ENCODE results near the gene NUDCD3.

DNA sequence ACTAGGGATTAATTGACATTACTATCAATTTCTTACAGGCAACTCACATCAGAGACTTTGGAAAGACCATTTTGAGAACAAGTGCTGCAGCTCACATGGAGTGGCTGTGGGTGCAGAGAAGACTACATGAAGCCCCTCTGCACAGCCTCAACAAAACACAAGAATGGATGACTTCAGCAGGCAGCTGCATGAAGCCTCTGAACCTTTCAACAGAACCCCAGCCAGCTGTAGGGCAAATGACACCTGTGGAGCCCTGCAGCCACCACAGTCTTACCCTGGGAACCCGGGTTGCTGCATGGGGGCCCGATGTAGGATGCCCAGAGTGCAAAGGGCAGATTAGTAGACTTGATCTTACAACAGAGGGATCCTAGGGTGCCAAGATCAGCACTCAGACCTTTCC lies 103.1 kb downstream of the NUDCD3 start:
- TF ChIP-seq, protein P1, sequence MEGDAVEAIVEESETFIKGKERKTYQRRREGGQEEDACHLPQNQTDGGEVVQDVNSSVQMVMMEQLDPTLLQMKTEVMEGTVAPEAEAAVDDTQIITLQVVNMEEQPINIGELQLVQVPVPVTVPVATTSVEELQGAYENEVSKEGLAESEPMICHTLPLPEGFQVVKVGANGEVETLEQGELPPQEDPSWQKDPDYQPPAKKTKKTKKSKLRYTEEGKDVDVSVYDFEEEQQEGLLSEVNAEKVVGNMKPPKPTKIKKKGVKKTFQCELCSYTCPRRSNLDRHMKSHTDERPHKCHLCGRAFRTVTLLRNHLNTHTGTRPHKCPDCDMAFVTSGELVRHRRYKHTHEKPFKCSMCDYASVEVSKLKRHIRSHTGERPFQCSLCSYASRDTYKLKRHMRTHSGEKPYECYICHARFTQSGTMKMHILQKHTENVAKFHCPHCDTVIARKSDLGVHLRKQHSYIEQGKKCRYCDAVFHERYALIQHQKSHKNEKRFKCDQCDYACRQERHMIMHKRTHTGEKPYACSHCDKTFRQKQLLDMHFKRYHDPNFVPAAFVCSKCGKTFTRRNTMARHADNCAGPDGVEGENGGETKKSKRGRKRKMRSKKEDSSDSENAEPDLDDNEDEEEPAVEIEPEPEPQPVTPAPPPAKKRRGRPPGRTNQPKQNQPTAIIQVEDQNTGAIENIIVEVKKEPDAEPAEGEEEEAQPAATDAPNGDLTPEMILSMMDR (IDR thresholded peaks at IDR 0.05; ENCODE audit: poor library complexity), result no peak
- no peak for TF ChIP-seq EZH2 (IDR thresholded peaks at IDR 0.05; ENCODE audit: borderline replicate concordance)
